ENCODE results near the gene EFCAB6. TPM values are rescaled to one million over a fixed set of nuclear protein-coding genes. Genes with fewer than 3 reads are reported as not detected.

The EFCAB6 gene
- total and polyA plus RNA-seq, 8 donors, result 0.29 to 10.5 (median 3.5) TPM

GRCh38 chr22:43642319-43643206 lies 169.5 kb downstream of the EFCAB6 start:
- Histone ChIP-seq H3K36me3 (no peaks in the 10 kb centered on the region), H3K4me1 (no peaks in the 10 kb centered on the region), H3K27me3 (no peaks in the 10 kb centered on the region), H3K27ac (no peak overlapping the region), H3K9me3 (peaks cover 3 to 28% (median 9%) of the 10 kb centered on the region in 4 donors), H3K4me3 (no peak overlapping the region)
- TF ChIP-seq POLR2AphosphoS5 (IDR thresholded peaks at IDR 0.05), result no peak
- TF ChIP-seq POLR2A (IDR thresholded peaks at IDR 0.05), result no peak
- TF ChIP-seq CTCF (IDR thresholded peaks at IDR 0.05), result no peak
- TF ChIP-seq EP300 (IDR thresholded peaks at IDR 0.05), result no peak
- 70 to 83% (median 79%) methylated on average over 10 to 11 of the region's 11 CpGs for WGBS, 5 donors
- DNase-seq, result no peak
- intact Hi-C loops (cut with DNase I; ENCODE audit: low total_unique reads), result no loop called here

- Histone ChIP-seq H3K27me3 (no peaks in the 10 kb centered on the region), H3K4me3 (no peak overlapping the region), H3K36me3 (no peaks in the 10 kb centered on the region), H3K27ac (no peak overlapping the region), H3K4me1 (no peaks in the 10 kb centered on the region), H3K9me3 (peaks cover 3 to 28% (median 9%) of the 10 kb centered on the region in 4 donors)
- intact Hi-C loops (cut with DNase I; ENCODE audit: low total_unique reads), result no loop called here
- DNase-seq, result no peak
- TF ChIP-seq POLR2A (IDR thresholded peaks at IDR 0.05), result no peak
- no peak for TF ChIP-seq POLR2AphosphoS5 (IDR thresholded peaks at IDR 0.05)
- no peak for TF ChIP-seq EP300 (IDR thresholded peaks at IDR 0.05)
- no peak for TF ChIP-seq CTCF (IDR thresholded peaks at IDR 0.05)
- 56 to 97% (median 93%) methylated on average over 3 of the region's 3 CpGs for WGBS, 5 donors
Measured at GRCh38 chr22:43639228-43639948, 172.7 kb downstream of the EFCAB6 start.

- DNase-seq, result no peak
- Histone ChIP-seq H3K9me3 (peaks cover 3 to 28% (median 9%) of the 10 kb centered on the region in 4 donors), H3K27ac (no peak overlapping the region), H3K27me3 (no peaks in the 10 kb centered on the region), H3K4me1 (no peaks in the 10 kb centered on the region), H3K36me3 (no peaks in the 10 kb centered on the region), H3K4me3 (no peak overlapping the region)
- no peak for TF ChIP-seq POLR2AphosphoS5 (IDR thresholded peaks at IDR 0.05)
- no peak for TF ChIP-seq CTCF (IDR thresholded peaks at IDR 0.05)
- no peak for TF ChIP-seq EP300 (IDR thresholded peaks at IDR 0.05)
- no peak for TF ChIP-seq POLR2A (IDR thresholded peaks at IDR 0.05)
- intact Hi-C loops (cut with DNase I; ENCODE audit: low total_unique reads), result no loop called here
- WGBS, 5 donors, result 84 to 92% (median 90%) methylated on average over 28 of the region's 28 CpGs
Measured at GRCh38 chr22:43637275-43638260, 174.5 kb downstream of the EFCAB6 start.

- Histone ChIP-seq H3K27me3 (no peaks in the 10 kb centered on the region), H3K9me3 (peaks cover 3 to 28% (median 9%) of the 10 kb centered on the region in 4 donors)
Measured at GRCh38 chr22:43636086-43636485, 176.0 kb downstream of the EFCAB6 start.

More at GRCh38 chr22:43636086-43636485, 176.0 kb downstream of the EFCAB6 start:
- Histone ChIP-seq H3K4me1 (no peaks in the 10 kb centered on the region), H3K36me3 (no peaks in the 10 kb centered on the region), H3K4me3 (no peak overlapping the region), H3K27ac (no peak overlapping the region)
- intact Hi-C loops (cut with DNase I; ENCODE audit: low total_unique reads), result no loop called here
- TF ChIP-seq POLR2AphosphoS5 (IDR thresholded peaks at IDR 0.05), result no peak
- WGBS, 5 donors, result 86 to 93% (median 92%) methylated on average over 13 of the region's 13 CpGs
- DNase-seq, result no peak
